ENCODE data around the gene MROH2A.

MROH2A gene

DNA sequence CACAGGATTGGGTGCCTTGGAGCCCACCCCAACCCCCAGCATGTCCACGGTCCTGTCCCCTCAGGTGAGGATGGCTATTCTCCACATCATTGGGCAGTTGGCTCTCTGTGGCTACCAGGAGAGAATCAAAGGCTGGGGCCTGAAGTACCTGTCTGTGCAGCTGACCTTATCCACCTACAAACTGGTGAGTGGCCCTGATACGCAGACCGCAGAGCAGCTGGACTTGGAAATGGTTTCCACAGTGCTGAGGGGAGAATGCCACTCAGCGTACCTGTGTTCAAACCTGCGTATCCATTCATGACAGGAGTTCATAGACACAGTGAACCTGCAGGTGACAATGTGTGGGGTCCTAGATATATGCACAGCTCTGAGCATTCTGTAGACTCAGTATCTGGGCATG, 21.6 kb downstream of the MROH2A start:
- TF ChIP-seq FOXP2 (optimal IDR thresholded peaks at IDR 0.05; ENCODE audit: borderline replicate concordance, extremely low read depth, extremely low read length, insufficient read depth), result no peak
- TF ChIP-seq POLR2AphosphoS5 (IDR thresholded peaks at IDR 0.05; ENCODE audit: low read depth, low read length), result no peak
- no peak for TF ChIP-seq TAF1 (IDR thresholded peaks at IDR 0.05; ENCODE audit: borderline replicate concordance, insufficient read depth, low read length)
- TF ChIP-seq SIN3A (IDR thresholded peaks at IDR 0.05; ENCODE audit: borderline replicate concordance, insufficient read depth, low read length), result no peak
- TF ChIP-seq, protein P1, sequence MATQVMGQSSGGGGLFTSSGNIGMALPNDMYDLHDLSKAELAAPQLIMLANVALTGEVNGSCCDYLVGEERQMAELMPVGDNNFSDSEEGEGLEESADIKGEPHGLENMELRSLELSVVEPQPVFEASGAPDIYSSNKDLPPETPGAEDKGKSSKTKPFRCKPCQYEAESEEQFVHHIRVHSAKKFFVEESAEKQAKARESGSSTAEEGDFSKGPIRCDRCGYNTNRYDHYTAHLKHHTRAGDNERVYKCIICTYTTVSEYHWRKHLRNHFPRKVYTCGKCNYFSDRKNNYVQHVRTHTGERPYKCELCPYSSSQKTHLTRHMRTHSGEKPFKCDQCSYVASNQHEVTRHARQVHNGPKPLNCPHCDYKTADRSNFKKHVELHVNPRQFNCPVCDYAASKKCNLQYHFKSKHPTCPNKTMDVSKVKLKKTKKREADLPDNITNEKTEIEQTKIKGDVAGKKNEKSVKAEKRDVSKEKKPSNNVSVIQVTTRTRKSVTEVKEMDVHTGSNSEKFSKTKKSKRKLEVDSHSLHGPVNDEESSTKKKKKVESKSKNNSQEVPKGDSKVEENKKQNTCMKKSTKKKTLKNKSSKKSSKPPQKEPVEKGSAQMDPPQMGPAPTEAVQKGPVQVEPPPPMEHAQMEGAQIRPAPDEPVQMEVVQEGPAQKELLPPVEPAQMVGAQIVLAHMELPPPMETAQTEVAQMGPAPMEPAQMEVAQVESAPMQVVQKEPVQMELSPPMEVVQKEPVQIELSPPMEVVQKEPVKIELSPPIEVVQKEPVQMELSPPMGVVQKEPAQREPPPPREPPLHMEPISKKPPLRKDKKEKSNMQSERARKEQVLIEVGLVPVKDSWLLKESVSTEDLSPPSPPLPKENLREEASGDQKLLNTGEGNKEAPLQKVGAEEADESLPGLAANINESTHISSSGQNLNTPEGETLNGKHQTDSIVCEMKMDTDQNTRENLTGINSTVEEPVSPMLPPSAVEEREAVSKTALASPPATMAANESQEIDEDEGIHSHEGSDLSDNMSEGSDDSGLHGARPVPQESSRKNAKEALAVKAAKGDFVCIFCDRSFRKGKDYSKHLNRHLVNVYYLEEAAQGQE (IDR thresholded peaks at IDR 0.05; ENCODE audit: insufficient read depth in 1 of 2, low read depth in 2 of 2, low read length in 2 of 2), result no peak

DNA sequence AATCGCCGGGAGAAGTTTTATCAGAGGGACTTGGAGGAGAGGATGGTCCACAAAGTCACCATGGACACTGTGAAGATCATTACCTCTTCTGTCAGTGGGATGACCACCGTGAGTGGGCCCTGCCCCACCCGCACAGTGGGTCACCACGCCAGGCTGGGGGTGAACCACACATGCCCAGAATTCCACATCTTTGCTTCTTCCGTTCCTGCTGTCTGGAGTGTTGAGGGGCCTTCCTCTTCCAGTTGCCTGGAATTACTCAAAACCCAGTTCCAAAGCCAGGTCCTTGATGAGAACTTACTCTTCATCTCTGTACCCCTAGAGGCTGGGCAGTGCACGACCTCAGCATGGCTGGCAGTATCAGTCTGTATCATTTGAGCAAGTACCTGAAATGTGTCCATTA, 22.1 kb downstream of the MROH2A start:
- TF ChIP-seq TAF1 (IDR thresholded peaks at IDR 0.05; ENCODE audit: borderline replicate concordance, insufficient read depth, low read length), result no peak
- TF ChIP-seq, protein P1 (IDR thresholded peaks at IDR 0.05; ENCODE audit: insufficient read depth in 1 of 2, low read depth in 2 of 2, low read length in 2 of 2), result no peak
- TF ChIP-seq FOXP2 (optimal IDR thresholded peaks at IDR 0.05; ENCODE audit: borderline replicate concordance, extremely low read depth, extremely low read length, insufficient read depth), result no peak
- TF ChIP-seq POLR2AphosphoS5 (IDR thresholded peaks at IDR 0.05; ENCODE audit: low read depth, low read length), result no peak
- no peak for TF ChIP-seq SIN3A (IDR thresholded peaks at IDR 0.05; ENCODE audit: borderline replicate concordance, insufficient read depth, low read length)

DNA sequence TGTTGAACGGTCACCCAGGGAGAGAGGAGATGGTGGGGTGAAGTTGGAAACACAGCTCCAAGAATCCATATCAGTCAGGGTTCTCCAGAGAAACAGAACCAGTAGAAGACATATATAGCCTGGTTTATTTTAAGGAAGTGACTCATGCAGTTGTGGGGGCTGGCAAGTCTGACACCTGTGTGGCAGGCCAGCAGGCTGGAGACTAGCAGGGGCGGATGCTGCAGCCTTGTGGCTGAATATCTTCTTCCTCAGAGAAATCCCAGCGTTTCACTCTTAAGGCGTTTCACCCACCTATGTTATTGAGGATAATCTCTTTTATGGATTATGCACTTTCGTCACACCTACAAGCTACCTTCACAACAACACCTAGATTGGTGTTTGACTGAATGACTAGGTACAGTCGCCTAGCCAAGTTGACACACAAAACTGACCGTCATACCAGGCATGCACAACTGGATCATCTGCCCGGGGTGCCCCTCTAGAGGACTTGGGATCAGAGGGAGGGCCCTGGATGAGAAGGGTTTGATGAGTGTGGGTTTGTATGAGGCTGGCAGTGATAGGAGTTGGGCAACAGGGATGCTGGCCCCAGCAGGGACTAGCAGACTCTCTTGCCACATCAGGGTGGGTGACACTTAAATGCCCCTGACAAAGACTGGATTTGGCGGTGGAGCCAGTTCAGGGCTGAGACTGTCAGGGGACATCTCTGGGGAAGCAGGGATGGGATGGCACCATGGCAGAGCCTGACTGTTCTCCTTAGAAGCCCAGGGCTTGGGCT, 23.4 kb downstream of the MROH2A start:
- TF ChIP-seq SIN3A (IDR thresholded peaks at IDR 0.05; ENCODE audit: borderline replicate concordance, insufficient read depth, low read length), result no peak
- TF ChIP-seq, protein P1 (IDR thresholded peaks at IDR 0.05; ENCODE audit: insufficient read depth in 1 of 2, low read depth in 2 of 2, low read length in 2 of 2), result no peak
- TF ChIP-seq POLR2AphosphoS5 (IDR thresholded peaks at IDR 0.05; ENCODE audit: low read depth, low read length), result no peak
- TF ChIP-seq TAF1 (IDR thresholded peaks at IDR 0.05; ENCODE audit: borderline replicate concordance, insufficient read depth, low read length), result no peak
- no peak for TF ChIP-seq FOXP2 (optimal IDR thresholded peaks at IDR 0.05; ENCODE audit: borderline replicate concordance, extremely low read depth, extremely low read length, insufficient read depth)

DNA sequence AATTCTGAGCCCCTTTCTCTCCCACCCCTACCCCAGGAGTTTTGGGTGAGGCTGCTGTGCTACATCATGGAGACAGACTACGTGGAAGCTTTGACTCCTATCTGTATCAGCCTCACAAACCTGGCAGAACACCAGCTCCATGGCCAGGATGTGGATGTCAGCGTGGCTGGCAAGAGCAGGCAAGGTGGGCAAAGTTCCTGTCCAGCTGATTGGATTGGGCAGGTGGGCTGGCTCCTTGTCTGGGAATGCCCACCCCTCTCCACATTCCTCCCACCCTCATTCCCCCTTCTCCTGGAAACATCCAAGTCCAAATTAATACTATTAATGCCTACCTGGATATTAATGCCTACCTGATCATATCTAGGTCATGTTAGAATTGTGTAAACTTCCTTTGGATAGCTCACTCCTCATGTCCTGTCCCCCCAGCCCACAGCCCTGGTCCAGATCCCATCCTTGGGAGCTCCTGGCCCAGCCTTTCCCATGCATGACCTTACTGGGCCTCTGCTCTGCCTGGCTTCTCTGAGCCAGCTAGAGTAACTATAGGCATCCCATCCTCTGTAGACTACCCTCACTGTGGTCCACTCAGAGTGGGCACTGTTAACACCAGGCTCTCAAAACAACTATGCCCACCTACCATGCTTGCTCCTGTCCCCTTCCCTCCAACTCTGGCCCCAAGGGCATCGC, 24.1 kb downstream of the MROH2A start:
- TF ChIP-seq SIN3A (IDR thresholded peaks at IDR 0.05; ENCODE audit: borderline replicate concordance, insufficient read depth, low read length) (no peak), FOXP2 (optimal IDR thresholded peaks at IDR 0.05; ENCODE audit: borderline replicate concordance, extremely low read depth, extremely low read length, insufficient read depth) (no peak), TAF1 (IDR thresholded peaks at IDR 0.05; ENCODE audit: borderline replicate concordance, insufficient read depth, low read length) (no peak), POLR2AphosphoS5 (IDR thresholded peaks at IDR 0.05; ENCODE audit: low read depth, low read length) (no peak)
- TF ChIP-seq, protein P1 (IDR thresholded peaks at IDR 0.05; ENCODE audit: insufficient read depth in 1 of 2, low read depth in 2 of 2, low read length in 2 of 2), result no peak
